GM12873 (cell line): ENCODE results near the gene PARD3B.

Experiments
- CTCF ChIP-seq: IDR thresholded peaks from 2 replicates; pipeline ENCODE4 v1.5.1; 2012; ENCODE audit warnings: low read depth, mild to moderate bottlenecking, moderate library complexity, low read length, control low read depth; ENCODE audit not compliant: insufficient read depth; ENCODE audit errors: missing control alignments

Gene PARD3B

GRCh38 chr2:204920776-204921175, 375.5 kb downstream of the PARD3B start:
- no peak for TF ChIP-seq CTCF

- TF ChIP-seq CTCF = no peak
Observed at GRCh38 chr2:204923957-204924356, 378.7 kb downstream of the PARD3B start.

- no peak for TF ChIP-seq CTCF
Observed at GRCh38 chr2:204931562-204931961, 386.3 kb downstream of the PARD3B start.

- TF ChIP-seq CTCF = no peak
Observed at GRCh38 chr2:204933735-204934374, 388.6 kb downstream of the PARD3B start.

- no peak for TF ChIP-seq CTCF
Observed at GRCh38 chr2:204944927-204945326, 399.7 kb downstream of the PARD3B start.

GRCh38 chr2:204945376-204945775, 400.1 kb downstream of the PARD3B start:
- TF ChIP-seq CTCF = no peak

GRCh38 chr2:204946892-204947291, 401.6 kb downstream of the PARD3B start:
- no peak for TF ChIP-seq CTCF

- no peak for TF ChIP-seq CTCF
Observed at GRCh38 chr2:204947405-204947804, 402.1 kb downstream of the PARD3B start.
